ENCODE results near the gene TMEM164. TPM values are rescaled to one million over a fixed set of nuclear protein-coding genes. Genes with fewer than 3 reads are reported as not detected.

TMEM164 gene
- polyA plus RNA-seq (2012; ENCODE audit: insufficient read length, low read depth): 38.2 TPM

DNA sequence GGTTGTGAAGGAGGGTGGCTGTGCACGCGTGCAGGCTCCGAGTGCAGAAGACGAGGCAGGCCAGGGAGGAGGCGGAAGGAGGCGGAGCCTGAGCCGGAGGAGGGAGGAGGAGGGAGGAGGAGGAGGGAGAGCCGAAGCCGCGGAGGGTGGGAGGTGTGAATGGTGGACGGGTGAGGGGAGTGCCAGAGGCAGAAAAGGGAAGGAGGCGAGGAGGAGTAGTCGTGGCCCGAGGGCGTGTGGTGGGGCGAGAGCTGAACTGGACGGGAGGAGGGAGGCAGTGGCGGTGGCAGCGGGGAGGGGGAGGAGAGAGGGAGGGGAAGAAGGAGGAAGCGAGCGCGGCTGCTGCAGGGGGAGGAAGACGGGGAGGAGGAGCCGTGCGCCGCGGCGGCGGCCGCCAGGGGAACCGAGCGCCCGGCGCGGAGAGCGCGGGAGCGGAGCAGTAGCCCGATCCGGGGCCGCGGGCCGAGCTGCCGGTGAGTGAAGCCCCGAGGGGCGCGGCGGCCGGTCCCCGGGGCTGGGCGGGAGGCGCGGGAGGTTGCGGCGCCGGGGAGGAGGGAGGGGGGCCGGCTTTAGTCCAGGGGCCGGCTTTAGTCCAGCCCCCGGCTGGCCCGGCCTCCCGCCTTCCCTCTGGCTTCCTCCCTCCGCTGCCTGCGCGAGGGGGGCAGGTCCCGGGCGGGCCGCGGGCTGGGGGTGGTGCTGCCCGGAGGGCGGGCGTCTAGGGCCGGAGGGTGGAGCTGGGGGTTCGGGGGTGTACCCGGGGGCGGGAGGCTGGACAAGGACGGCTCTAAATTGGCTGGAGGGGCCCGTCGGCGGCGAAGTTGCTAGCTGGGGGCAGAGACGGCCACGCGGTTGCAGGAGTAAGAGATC lies at the start of gene TMEM164:
TSS of gene TMEM164 (plus strand) at position 815 of the 867 bp plus-strand sequence. CDS start 661 bp downstream, outside the sequence.
- TF ChIP-seq TAF1 (IDR thresholded peaks at IDR 0.05; ENCODE audit: borderline replicate concordance, insufficient read depth, low read length): 0 out of 2 replicates have a peak, but pooled peaks have one; percentile 51
- TF ChIP-seq POLR2AphosphoS5 (IDR thresholded peaks at IDR 0.05; ENCODE audit: low read depth, low read length): peak; percentile 79
- TF ChIP-seq FOXP2 (optimal IDR thresholded peaks at IDR 0.05; ENCODE audit: borderline replicate concordance, extremely low read depth, extremely low read length, insufficient read depth): no peak
- TF ChIP-seq SIN3A (IDR thresholded peaks at IDR 0.05; ENCODE audit: borderline replicate concordance, insufficient read depth, low read length): peak; percentile 63; the same call in 1 of the 2 replicates
- TF ChIP-seq, protein P1, sequence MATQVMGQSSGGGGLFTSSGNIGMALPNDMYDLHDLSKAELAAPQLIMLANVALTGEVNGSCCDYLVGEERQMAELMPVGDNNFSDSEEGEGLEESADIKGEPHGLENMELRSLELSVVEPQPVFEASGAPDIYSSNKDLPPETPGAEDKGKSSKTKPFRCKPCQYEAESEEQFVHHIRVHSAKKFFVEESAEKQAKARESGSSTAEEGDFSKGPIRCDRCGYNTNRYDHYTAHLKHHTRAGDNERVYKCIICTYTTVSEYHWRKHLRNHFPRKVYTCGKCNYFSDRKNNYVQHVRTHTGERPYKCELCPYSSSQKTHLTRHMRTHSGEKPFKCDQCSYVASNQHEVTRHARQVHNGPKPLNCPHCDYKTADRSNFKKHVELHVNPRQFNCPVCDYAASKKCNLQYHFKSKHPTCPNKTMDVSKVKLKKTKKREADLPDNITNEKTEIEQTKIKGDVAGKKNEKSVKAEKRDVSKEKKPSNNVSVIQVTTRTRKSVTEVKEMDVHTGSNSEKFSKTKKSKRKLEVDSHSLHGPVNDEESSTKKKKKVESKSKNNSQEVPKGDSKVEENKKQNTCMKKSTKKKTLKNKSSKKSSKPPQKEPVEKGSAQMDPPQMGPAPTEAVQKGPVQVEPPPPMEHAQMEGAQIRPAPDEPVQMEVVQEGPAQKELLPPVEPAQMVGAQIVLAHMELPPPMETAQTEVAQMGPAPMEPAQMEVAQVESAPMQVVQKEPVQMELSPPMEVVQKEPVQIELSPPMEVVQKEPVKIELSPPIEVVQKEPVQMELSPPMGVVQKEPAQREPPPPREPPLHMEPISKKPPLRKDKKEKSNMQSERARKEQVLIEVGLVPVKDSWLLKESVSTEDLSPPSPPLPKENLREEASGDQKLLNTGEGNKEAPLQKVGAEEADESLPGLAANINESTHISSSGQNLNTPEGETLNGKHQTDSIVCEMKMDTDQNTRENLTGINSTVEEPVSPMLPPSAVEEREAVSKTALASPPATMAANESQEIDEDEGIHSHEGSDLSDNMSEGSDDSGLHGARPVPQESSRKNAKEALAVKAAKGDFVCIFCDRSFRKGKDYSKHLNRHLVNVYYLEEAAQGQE (IDR thresholded peaks at IDR 0.05; ENCODE audit: insufficient read depth in 1 of 2, low read depth in 2 of 2, low read length in 2 of 2): no peak

GRCh38 chrX:109954333-109954732 lies 48.6 kb upstream of the TMEM164 start:
- no peak for TF ChIP-seq SIN3A (IDR thresholded peaks at IDR 0.05; ENCODE audit: borderline replicate concordance, insufficient read depth, low read length)
- TF ChIP-seq TAF1 (IDR thresholded peaks at IDR 0.05; ENCODE audit: borderline replicate concordance, insufficient read depth, low read length): no peak
- no peak for TF ChIP-seq FOXP2 (optimal IDR thresholded peaks at IDR 0.05; ENCODE audit: borderline replicate concordance, extremely low read depth, extremely low read length, insufficient read depth)
- TF ChIP-seq POLR2AphosphoS5 (IDR thresholded peaks at IDR 0.05; ENCODE audit: low read depth, low read length): no peak
- TF ChIP-seq, protein P1 (IDR thresholded peaks at IDR 0.05; ENCODE audit: insufficient read depth in 1 of 2, low read depth in 2 of 2, low read length in 2 of 2): no peak

GRCh38 chrX:109954955-109955354 lies 48.0 kb upstream of the TMEM164 start:
- TF ChIP-seq SIN3A (IDR thresholded peaks at IDR 0.05; ENCODE audit: borderline replicate concordance, insufficient read depth, low read length) (no peak), TAF1 (IDR thresholded peaks at IDR 0.05; ENCODE audit: borderline replicate concordance, insufficient read depth, low read length) (no peak), FOXP2 (optimal IDR thresholded peaks at IDR 0.05; ENCODE audit: borderline replicate concordance, extremely low read depth, extremely low read length, insufficient read depth) (no peak), POLR2AphosphoS5 (IDR thresholded peaks at IDR 0.05; ENCODE audit: low read depth, low read length) (no peak)
- TF ChIP-seq, protein P1 (IDR thresholded peaks at IDR 0.05; ENCODE audit: insufficient read depth in 1 of 2, low read depth in 2 of 2, low read length in 2 of 2): no peak

- no peak for TF ChIP-seq FOXP2 (optimal IDR thresholded peaks at IDR 0.05; ENCODE audit: borderline replicate concordance, extremely low read depth, extremely low read length, insufficient read depth)
- TF ChIP-seq TAF1 (IDR thresholded peaks at IDR 0.05; ENCODE audit: borderline replicate concordance, insufficient read depth, low read length): no peak
- TF ChIP-seq, protein P1 (IDR thresholded peaks at IDR 0.05; ENCODE audit: insufficient read depth in 1 of 2, low read depth in 2 of 2, low read length in 2 of 2): no peak
- no peak for TF ChIP-seq SIN3A (IDR thresholded peaks at IDR 0.05; ENCODE audit: borderline replicate concordance, insufficient read depth, low read length)
- TF ChIP-seq POLR2AphosphoS5 (IDR thresholded peaks at IDR 0.05; ENCODE audit: low read depth, low read length): no peak
Measured at GRCh38 chrX:109958266-109958665, 44.6 kb upstream of the TMEM164 start.

All from PFSK-1 (cell line).